DND-41 (cell line): ENCODE data around the gene SAMD1.

Experiments
- EZH2 ChIP-seq: IDR thresholded peaks from 3 replicates; pipeline ENCODE4 v1.6.1; 2012; ENCODE audit warnings: borderline replicate concordance, low read depth, mild to moderate bottlenecking, moderate library complexity, low read length, inconsistent platforms; ENCODE audit not compliant: severe bottlenecking
- TF ChIP-seq, protein P1 (sequence below): IDR thresholded peaks from 2 replicates; pipeline ENCODE4 v1.5.1; 2012; ENCODE audit warnings: borderline replicate concordance, low read length, moderate library complexity, mild to moderate bottlenecking; ENCODE audit not compliant: poor library complexity, severe bottlenecking; ENCODE audit errors: extremely low read depth

DNA sequence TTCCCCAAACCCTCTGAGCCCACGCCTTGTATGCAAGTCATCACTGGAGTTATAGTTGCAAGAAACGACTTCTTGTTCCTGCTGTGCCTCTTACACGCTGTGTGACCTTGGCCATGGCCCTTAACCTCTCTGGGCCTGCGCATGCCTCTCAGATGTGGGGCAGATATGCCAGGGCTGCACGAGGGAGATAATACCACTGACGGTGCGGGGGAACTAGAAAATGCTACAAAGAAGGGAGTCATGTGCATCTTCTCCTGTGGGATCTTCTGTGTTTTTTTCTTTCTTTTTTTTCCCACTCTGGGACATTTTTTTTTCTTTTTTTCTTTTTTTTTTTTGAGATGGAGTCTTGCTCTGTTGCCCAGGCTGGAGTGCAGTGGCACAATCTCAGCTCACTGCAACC, 4.3 kb upstream of the SAMD1 start:
- TF ChIP-seq, protein P1, sequence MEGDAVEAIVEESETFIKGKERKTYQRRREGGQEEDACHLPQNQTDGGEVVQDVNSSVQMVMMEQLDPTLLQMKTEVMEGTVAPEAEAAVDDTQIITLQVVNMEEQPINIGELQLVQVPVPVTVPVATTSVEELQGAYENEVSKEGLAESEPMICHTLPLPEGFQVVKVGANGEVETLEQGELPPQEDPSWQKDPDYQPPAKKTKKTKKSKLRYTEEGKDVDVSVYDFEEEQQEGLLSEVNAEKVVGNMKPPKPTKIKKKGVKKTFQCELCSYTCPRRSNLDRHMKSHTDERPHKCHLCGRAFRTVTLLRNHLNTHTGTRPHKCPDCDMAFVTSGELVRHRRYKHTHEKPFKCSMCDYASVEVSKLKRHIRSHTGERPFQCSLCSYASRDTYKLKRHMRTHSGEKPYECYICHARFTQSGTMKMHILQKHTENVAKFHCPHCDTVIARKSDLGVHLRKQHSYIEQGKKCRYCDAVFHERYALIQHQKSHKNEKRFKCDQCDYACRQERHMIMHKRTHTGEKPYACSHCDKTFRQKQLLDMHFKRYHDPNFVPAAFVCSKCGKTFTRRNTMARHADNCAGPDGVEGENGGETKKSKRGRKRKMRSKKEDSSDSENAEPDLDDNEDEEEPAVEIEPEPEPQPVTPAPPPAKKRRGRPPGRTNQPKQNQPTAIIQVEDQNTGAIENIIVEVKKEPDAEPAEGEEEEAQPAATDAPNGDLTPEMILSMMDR: no peak
- TF ChIP-seq EZH2: no peak
